Keratinocyte (primary cell): ENCODE results near the gene SLC22A1.

Experiments used
- EZH2 ChIP-seq: IDR thresholded peaks from one replicate; pipeline ENCODE4 v1.6.1; 2012; ENCODE audit warnings: inconsistent platforms, mild to moderate bottlenecking, low read length, moderate library complexity
- TF ChIP-seq, protein P1 (sequence below), 3 experiments: IDR thresholded peaks in 1 of 3; conservative IDR thresholded peaks in 1 of 3; optimal IDR thresholded peaks in 1 of 3; 2 replicates in 2 of 3; 3 replicates in 1 of 3; pipeline versions ENCODE3 to v1.5.1; 2011; ENCODE audit warnings: low read length in 3 of 3, mild to moderate bottlenecking in 3 of 3, moderate library complexity in 2 of 3, control low read depth in 1 of 3, inconsistent platforms in 1 of 3; ENCODE audit not compliant: insufficient read depth in 2 of 3; ENCODE audit errors: extremely low read depth in 1 of 3

DNA sequence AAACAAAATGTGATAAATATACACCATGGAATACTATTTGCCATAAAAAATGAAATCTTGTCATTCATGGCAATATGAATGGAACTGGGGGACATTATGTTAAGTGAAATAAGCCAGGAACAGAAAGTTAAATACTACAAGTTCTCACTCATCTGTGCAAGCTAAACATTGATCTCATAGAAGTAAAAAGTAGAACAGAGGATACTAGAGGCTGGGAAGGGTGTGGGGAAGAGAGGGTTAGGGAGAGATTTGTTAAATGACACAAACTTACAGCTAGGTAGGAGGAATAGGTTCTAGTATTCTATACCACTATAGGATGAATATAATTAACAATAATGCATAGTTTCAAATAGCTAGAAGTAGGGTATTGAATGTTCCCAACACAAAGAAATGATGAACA lies 76.0 kb downstream of the SLC22A1 start:
- TF ChIP-seq, protein P1, sequence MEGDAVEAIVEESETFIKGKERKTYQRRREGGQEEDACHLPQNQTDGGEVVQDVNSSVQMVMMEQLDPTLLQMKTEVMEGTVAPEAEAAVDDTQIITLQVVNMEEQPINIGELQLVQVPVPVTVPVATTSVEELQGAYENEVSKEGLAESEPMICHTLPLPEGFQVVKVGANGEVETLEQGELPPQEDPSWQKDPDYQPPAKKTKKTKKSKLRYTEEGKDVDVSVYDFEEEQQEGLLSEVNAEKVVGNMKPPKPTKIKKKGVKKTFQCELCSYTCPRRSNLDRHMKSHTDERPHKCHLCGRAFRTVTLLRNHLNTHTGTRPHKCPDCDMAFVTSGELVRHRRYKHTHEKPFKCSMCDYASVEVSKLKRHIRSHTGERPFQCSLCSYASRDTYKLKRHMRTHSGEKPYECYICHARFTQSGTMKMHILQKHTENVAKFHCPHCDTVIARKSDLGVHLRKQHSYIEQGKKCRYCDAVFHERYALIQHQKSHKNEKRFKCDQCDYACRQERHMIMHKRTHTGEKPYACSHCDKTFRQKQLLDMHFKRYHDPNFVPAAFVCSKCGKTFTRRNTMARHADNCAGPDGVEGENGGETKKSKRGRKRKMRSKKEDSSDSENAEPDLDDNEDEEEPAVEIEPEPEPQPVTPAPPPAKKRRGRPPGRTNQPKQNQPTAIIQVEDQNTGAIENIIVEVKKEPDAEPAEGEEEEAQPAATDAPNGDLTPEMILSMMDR (optimal IDR thresholded peaks at IDR 0.05 in 1 of 3, IDR thresholded peaks at IDR 0.05 in 1 of 3, conservative IDR thresholded peaks at IDR 0.05 in 1 of 3; ENCODE audit: extremely low read depth in 1 of 3, insufficient read depth in 2 of 3, low read length in 3 of 3), result no peak
- no peak for TF ChIP-seq EZH2
